Spleen (tissue), 11 donors: Measurements from ENCODE around the gene FGF18. TPM values are rescaled to one million over a fixed set of nuclear protein-coding genes. Genes with fewer than 3 reads are reported as not detected.

Experiments used
- DNase-seq: peaks from one replicate; pipeline ENCODE4 v3.0.0-alpha.2; 2020
- H3K27ac ChIP-seq, 8 donors: fragments of 200-600 bp; sonication (generic) in 7 of 8; 1 replicate in 4 of 8; 2 replicates in 4 of 8; pipeline versions ENCODE4 v1.5.0 to v1.8.0; 2016 to 2021; ENCODE audit warnings: inconsistent platforms in 4 of 8, mild to moderate bottlenecking in 4 of 8, moderate library complexity in 1 of 8
- H3K27me3 ChIP-seq, 7 donors: fragments of 200-600 bp; sonication (generic) in 6 of 7; replicated peaks in 1 of 7; 1 replicate in 4 of 7; 2 replicates in 3 of 7; pipeline versions ENCODE4 v1.5.0 to v1.8.0; 2016 to 2021; ENCODE audit warnings: inconsistent platforms in 3 of 7, mild to moderate bottlenecking in 1 of 7
- H3K36me3 ChIP-seq, 6 donors: fragments of 200-600 bp; sonication (generic) in 5 of 6; 1 replicate in 4 of 6; 2 replicates in 2 of 6; pipeline versions ENCODE4 v1.5.0 to v1.8.0; 2016 to 2021; ENCODE audit warnings: inconsistent platforms in 2 of 6
- H3K4me1 ChIP-seq, 6 donors: fragments of 200-600 bp; sonication (generic) in 5 of 6; 1 replicate in 3 of 6; 2 replicates in 3 of 6; pipeline versions ENCODE4 v1.5.0 to v1.8.0; 2016 to 2021; ENCODE audit warnings: inconsistent platforms in 3 of 6
- H3K4me3 ChIP-seq, 8 donors: fragments of 200-600 bp; sonication (generic) in 7 of 8; 1 replicate in 4 of 8; 2 replicates in 4 of 8; pipeline versions ENCODE4 v1.5.0 to v1.8.0; 2016 to 2021; ENCODE audit warnings: inconsistent platforms in 4 of 8, mild to moderate bottlenecking in 4 of 8, moderate library complexity in 2 of 8
- H3K9me3 ChIP-seq, 8 donors: fragments of 200-600 bp; sonication (generic) in 7 of 8; 1 replicate in 4 of 8; 2 replicates in 4 of 8; pipeline versions ENCODE4 v1.5.0 to v1.8.0; 2016 to 2021; ENCODE audit warnings: inconsistent platforms in 4 of 8
- POLR2A ChIP-seq, 3 donors: fragments of 450-650 bp; IDR thresholded peaks; one replicate each; pipeline ENCODE4 v1.5.1; 2017; ENCODE audit warnings: antibody characterized with exemption in 3 of 3, mild to moderate bottlenecking in 1 of 3
- POLR2AphosphoS5 ChIP-seq, 3 donors: sonication (generic); formaldehyde crosslinking; IDR thresholded peaks; one replicate each; pipeline ENCODE4 v1.5.1; 2017; ENCODE audit warnings: antibody characterized with exemption in 3 of 3
- WGBS, 5 donors: extraction: QIAGEN DNeasy Blood & Tissue Kit in 3 of 5; methylation state at CpG; one replicate each; pipeline versions ENCODE4 v1.1.5 to v1.1.7; 2013 to 2018; 5-methylcytosine and 5-hydroxymethylcytosine counted together
- intact Hi-C: fragments of 100-400 bp; cut with DNase I; formaldehyde crosslinking; loops from one replicate; pipeline ENCODE4 v1.15.0; 2023; ENCODE audit warnings: low total_unique reads
- polyA plus RNA-seq, 3 donors: library from polyadenylated mRNA; stranded (reverse); fragments of 200-250 nt; gene quantifications; one replicate each; pipeline ENCODE4 v1.2.1, GENCODE V29; 2013
- total RNA-seq, 7 donors: library from RNA; depleted of rRNA in 3 of 7; stranded (reverse); fragments of >200 nt in 3 of 7; fragmentation: NEBNext Ultra II Directional in 4 of 7; extraction: Animal tissue kit (Norgen Biotek cat#: 25700) in 4 of 7; gene quantifications; one replicate each; pipeline versions ENCODE4 v1.1.0 to v1.2.1, GENCODE V29; 2016 to 2021
- TF ChIP-seq, protein P1 (sequence below), 11 experiments: fragments of 200-600 bp in 7 of 11; fragments of 450-650 bp in 4 of 11; sonication (generic) in 4 of 11; IDR thresholded peaks in 8 of 11; conservative IDR thresholded peaks in 3 of 11; 1 replicate in 7 of 11; 2 replicates in 4 of 11; pipeline versions ENCODE4 v1.4.0 to v1.8.0; 2016 to 2021; ENCODE audit warnings: antibody characterized with exemption in 11 of 11, inconsistent platforms in 4 of 11, mild to moderate bottlenecking in 1 of 11
- donor health status: healthy with polysubstance abuse.
- donor health status: DM: no; HTN: no; CAD: no; lungs with moderate emphysema.
- donor health status: DM: no; HTN: no; CAD: no.
- donor health status: Bipolar disorder and iron deficiency.
- donor health status: healthy.
- donor health status: DM: no; HTN: no; CAD: no.
- donor health status: DM: yes; HTN: yes; CAD: no.

The FGF18 gene
- total and polyA plus RNA-seq, 10 donors = 0.22 to 0.74 (median 0.33) TPM; not detected in 1

- no peak for DNase-seq
- Histone ChIP-seq H3K9me3 (peaks cover 0 to 8% (median 0%) of the 10 kb centered on the region in 8 donors), H3K27ac (no peak overlapping the region), H3K27me3 (peaks cover 0 to 7% (median 0%) of the 10 kb centered on the region in 7 donors), H3K4me1 (peaks cover 0 to 5% (median 0%) of the 10 kb centered on the region in 6 donors), H3K36me3 (no peaks in the 10 kb centered on the region), H3K4me3 (no peak overlapping the region)
- intact Hi-C loops = no loop called here
- TF ChIP-seq POLR2A (IDR thresholded peaks at IDR 0.05) = no peak
- TF ChIP-seq, protein P1, sequence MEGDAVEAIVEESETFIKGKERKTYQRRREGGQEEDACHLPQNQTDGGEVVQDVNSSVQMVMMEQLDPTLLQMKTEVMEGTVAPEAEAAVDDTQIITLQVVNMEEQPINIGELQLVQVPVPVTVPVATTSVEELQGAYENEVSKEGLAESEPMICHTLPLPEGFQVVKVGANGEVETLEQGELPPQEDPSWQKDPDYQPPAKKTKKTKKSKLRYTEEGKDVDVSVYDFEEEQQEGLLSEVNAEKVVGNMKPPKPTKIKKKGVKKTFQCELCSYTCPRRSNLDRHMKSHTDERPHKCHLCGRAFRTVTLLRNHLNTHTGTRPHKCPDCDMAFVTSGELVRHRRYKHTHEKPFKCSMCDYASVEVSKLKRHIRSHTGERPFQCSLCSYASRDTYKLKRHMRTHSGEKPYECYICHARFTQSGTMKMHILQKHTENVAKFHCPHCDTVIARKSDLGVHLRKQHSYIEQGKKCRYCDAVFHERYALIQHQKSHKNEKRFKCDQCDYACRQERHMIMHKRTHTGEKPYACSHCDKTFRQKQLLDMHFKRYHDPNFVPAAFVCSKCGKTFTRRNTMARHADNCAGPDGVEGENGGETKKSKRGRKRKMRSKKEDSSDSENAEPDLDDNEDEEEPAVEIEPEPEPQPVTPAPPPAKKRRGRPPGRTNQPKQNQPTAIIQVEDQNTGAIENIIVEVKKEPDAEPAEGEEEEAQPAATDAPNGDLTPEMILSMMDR (IDR thresholded peaks at IDR 0.05 in 8 of 11, conservative IDR thresholded peaks at IDR 0.05 in 3 of 11) = no peak
- no peak for TF ChIP-seq POLR2AphosphoS5 (IDR thresholded peaks at IDR 0.05)
These were observed 56.1 kb downstream of the FGF18 start for GRCh38 chr5:171475596-171475995.

- H3K36me3 ChIP-seq = no peaks in the 10 kb centered on the region
- no peak overlapping the region for H3K4me3 ChIP-seq
- H3K27ac ChIP-seq = no peak overlapping the region
- DNase-seq = no peak
- TF ChIP-seq, protein P1 (IDR thresholded peaks at IDR 0.05 in 8 of 11, conservative IDR thresholded peaks at IDR 0.05 in 3 of 11) = no peak
- TF ChIP-seq POLR2AphosphoS5 (IDR thresholded peaks at IDR 0.05) = no peak
- TF ChIP-seq POLR2A (IDR thresholded peaks at IDR 0.05) = no peak
- peaks cover 0 to 8% (median 0%) of the 10 kb centered on the region in 8 donors for H3K9me3 ChIP-seq
- 79 to 94% (median 81%) methylated on average over 1 of the region's 1 CpG for WGBS, 5 donors
- H3K4me1 ChIP-seq = peaks cover 0 to 5% (median 0%) of the 10 kb centered on the region in 6 donors
- intact Hi-C loops = no loop called here
- H3K27me3 ChIP-seq = peaks cover 0 to 7% (median 0%) of the 10 kb centered on the region in 7 donors
These were observed 57.3 kb downstream of the FGF18 start for GRCh38 chr5:171476701-171477100.

DNA sequence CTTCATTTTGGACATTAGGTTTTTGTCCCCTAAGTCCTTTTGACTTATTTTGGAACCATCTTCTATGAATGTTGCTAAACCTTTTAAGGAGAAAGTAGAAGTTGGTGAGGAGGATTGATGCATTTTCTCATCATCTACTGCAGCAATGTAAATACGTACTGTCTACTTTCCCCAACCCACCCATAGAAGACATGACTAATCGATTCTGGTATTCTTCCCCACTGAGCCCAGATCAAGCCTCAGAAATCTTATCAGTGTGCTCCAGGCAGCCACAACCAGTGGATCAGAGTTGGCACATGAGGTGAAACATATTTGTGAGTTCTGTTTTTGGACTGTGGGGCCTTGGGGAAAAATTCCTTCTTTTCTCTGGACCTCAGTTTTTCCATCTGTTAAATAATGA lies 57.7 kb downstream of the FGF18 start:
- Histone ChIP-seq H3K9me3 (peaks cover 0 to 7% (median 0%) of the 10 kb centered on the region in 8 donors), H3K27me3 (peaks cover 0 to 7% (median 0%) of the 10 kb centered on the region in 7 donors), H3K4me1 (peaks cover 0 to 5% (median 0%) of the 10 kb centered on the region in 6 donors), H3K27ac (no peak overlapping the region), H3K4me3 (no peak overlapping the region), H3K36me3 (no peaks in the 10 kb centered on the region)
- 51 to 76% (median 63%) methylated on average over 2 of the region's 2 CpGs for WGBS, 5 donors
- TF ChIP-seq POLR2A (IDR thresholded peaks at IDR 0.05) = no peak
- TF ChIP-seq POLR2AphosphoS5 (IDR thresholded peaks at IDR 0.05) = no peak
- TF ChIP-seq, protein P1 (IDR thresholded peaks at IDR 0.05 in 8 of 11, conservative IDR thresholded peaks at IDR 0.05 in 3 of 11) = no peak
- no peak for DNase-seq
- intact Hi-C loops = no loop called here

GRCh38 chr5:171477666-171478065 lies 58.2 kb downstream of the FGF18 start:
- Histone ChIP-seq H3K27me3 (peaks cover 0 to 7% (median 0%) of the 10 kb centered on the region in 7 donors), H3K4me3 (no peak overlapping the region), H3K4me1 (peaks cover 0 to 5% (median 0%) of the 10 kb centered on the region in 6 donors), H3K36me3 (no peaks in the 10 kb centered on the region), H3K9me3 (peaks cover 0 to 1% (median 0%) of the 10 kb centered on the region in 8 donors), H3K27ac (no peak overlapping the region)
- WGBS, 5 donors = 89 to 96% (median 91%) methylated on average over 3 of the region's 3 CpGs
- intact Hi-C loops = no loop called here
- no peak for DNase-seq
- TF ChIP-seq POLR2AphosphoS5 (IDR thresholded peaks at IDR 0.05) (no peak), POLR2A (IDR thresholded peaks at IDR 0.05) (no peak)
- TF ChIP-seq, protein P1 (IDR thresholded peaks at IDR 0.05 in 8 of 11, conservative IDR thresholded peaks at IDR 0.05 in 3 of 11) = no peak
